Neural progenitor cell (in vitro differentiated cells): ENCODE measurements around the gene SLC16A5. TPM values are rescaled to one million over a fixed set of nuclear protein-coding genes. Genes with fewer than 3 reads are reported as not detected.

Source experiments
- DNase-seq: peaks from one replicate; pipeline ENCODE4 v3.0.0-alpha.2; 2016; ENCODE audit warnings: low spot score
- H2AFZ ChIP-seq: fragments of 200-600 bp; sonication (generic); replicated peaks from 2 replicates; pipeline ENCODE4 v1.6.1; 2016; ENCODE audit warnings: antibody characterized with exemption
- H3F3A ChIP-seq: fragments of 200-600 bp; sonication (generic); 2 replicates; pipeline ENCODE4 v1.6.1; 2016; ENCODE audit warnings: antibody characterized with exemption, low read depth
- H3K27ac ChIP-seq: fragments of 200-600 bp; sonication (generic); 2 replicates; pipeline ENCODE4 v1.5.1; 2016; ENCODE audit warnings: mild to moderate bottlenecking
- H3K27me3 ChIP-seq: fragments of 200-600 bp; sonication (generic); 2 replicates; pipeline ENCODE4 v1.6.1; 2016; ENCODE audit warnings: mild to moderate bottlenecking, moderate library complexity
- H3K36me3 ChIP-seq: fragments of 200-600 bp; sonication (generic); 2 replicates; pipeline ENCODE4 v1.5.1; 2016
- H3K4me1 ChIP-seq: fragments of 200-600 bp; sonication (generic); 2 replicates; pipeline ENCODE4 v1.6.1; 2016; ENCODE audit warnings: mixed run types
- H3K4me2 ChIP-seq: fragments of 200-600 bp; sonication (generic); 2 replicates; pipeline ENCODE4 v1.6.1; 2016
- H3K4me3 ChIP-seq: fragments of 200-600 bp; sonication (generic); 2 replicates; pipeline ENCODE4 v1.5.1; 2016
- H3K79me2 ChIP-seq: fragments of 200-600 bp; sonication (generic); 2 replicates; pipeline ENCODE4 v1.6.1; 2016; ENCODE audit warnings: low read depth
- H3K9ac ChIP-seq: fragments of 200-600 bp; sonication (generic); 2 replicates; pipeline ENCODE4 v1.6.1; 2016
- H3K9me3 ChIP-seq: fragments of 200-600 bp; sonication (generic); 2 replicates; pipeline ENCODE4 v1.5.1; 2016; ENCODE audit warnings: low read depth
- H4K20me1 ChIP-seq: fragments of 200-600 bp; sonication (generic); 2 replicates; pipeline ENCODE4 v1.6.1; 2016; ENCODE audit warnings: low read depth
- H3K27ac Mint-ChIP-seq: 3 replicates; pipeline ENCODE4 v1.8.0; 2021; ENCODE audit warnings: mixed read lengths
- H3K27me3 Mint-ChIP-seq: 2 replicates; pipeline ENCODE4 v1.8.0; 2022; ENCODE audit warnings: low read depth, mild to moderate bottlenecking, inconsistent platforms, moderate library complexity, mixed read lengths; ENCODE audit not compliant: insufficient read depth
- H3K36me3 Mint-ChIP-seq: 3 replicates; pipeline ENCODE4 v1.8.0; 2021; ENCODE audit warnings: mixed read lengths
- H3K4me1 Mint-ChIP-seq: 3 replicates; pipeline ENCODE4 v1.8.0; 2021; ENCODE audit warnings: mixed read lengths
- H3K4me3 Mint-ChIP-seq: 3 replicates; pipeline ENCODE4 v1.8.0; 2021; ENCODE audit warnings: mild to moderate bottlenecking, moderate library complexity, mixed read lengths
- H3K9me3 Mint-ChIP-seq: 3 replicates; pipeline ENCODE4 v1.8.0; 2020; ENCODE audit warnings: mixed read lengths
- EZH2 ChIP-seq: fragments of 200-600 bp; sonication (generic); IDR thresholded peaks from 2 replicates; pipeline ENCODE4 v1.6.1; 2017; ENCODE audit warnings: antibody characterized with exemption, mild to moderate bottlenecking, moderate library complexity
- EZH2phosphoT487 ChIP-seq: fragments of 200-600 bp; sonication (generic); IDR thresholded peaks from 2 replicates; pipeline ENCODE4 v1.6.1; 2017; ENCODE audit warnings: antibody characterized with exemption
- total RNA-seq: library from RNA; depleted of rRNA; stranded (reverse); fragments of >200 nt; gene quantifications from 2 replicates; pipeline ENCODE4 v1.2.3, GENCODE V29; 2015; ENCODE audit warnings: low replicate concordance
- TF ChIP-seq, protein P1 (sequence below): fragments of 200-600 bp; sonication (generic); IDR thresholded peaks from 2 replicates; pipeline ENCODE4 v1.5.1; 2017; ENCODE audit warnings: antibody characterized with exemption, mild to moderate bottlenecking

The SLC16A5 gene
- total RNA-seq, 1 donor from 2014 or later = 3.4 TPM

DNA sequence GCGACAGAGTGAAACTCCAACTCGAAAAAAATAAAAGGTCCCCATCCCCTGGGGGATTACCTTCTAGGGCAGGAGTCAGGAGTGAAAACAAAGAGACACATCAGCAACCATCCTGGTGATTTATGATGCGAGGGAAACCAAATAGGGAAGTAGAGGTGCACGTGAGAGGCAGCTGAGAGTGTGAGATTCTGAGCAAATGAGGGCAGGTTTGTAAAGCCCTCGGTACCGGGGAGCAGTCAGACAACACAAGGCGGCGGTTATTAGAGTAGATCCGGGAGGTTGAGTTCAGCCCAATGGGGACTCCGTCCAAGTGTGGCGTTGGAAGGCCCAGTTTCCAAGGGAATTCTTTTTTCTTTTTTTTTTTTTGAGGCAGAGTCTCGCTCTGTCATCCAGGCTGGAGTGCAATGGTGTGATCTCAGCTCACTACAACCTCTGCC lies 14.6 kb downstream of the SLC16A5 start:
- no peaks in the 10 kb centered on the region for H3K27me3 ChIP-seq
- no peaks in the 10 kb centered on the region for H3K9me3 Mint-ChIP-seq
- no peak overlapping the region for H3K9ac ChIP-seq
- peaks cover 4% of the 10 kb centered on the region for H3F3A ChIP-seq
- TF ChIP-seq, protein P1, sequence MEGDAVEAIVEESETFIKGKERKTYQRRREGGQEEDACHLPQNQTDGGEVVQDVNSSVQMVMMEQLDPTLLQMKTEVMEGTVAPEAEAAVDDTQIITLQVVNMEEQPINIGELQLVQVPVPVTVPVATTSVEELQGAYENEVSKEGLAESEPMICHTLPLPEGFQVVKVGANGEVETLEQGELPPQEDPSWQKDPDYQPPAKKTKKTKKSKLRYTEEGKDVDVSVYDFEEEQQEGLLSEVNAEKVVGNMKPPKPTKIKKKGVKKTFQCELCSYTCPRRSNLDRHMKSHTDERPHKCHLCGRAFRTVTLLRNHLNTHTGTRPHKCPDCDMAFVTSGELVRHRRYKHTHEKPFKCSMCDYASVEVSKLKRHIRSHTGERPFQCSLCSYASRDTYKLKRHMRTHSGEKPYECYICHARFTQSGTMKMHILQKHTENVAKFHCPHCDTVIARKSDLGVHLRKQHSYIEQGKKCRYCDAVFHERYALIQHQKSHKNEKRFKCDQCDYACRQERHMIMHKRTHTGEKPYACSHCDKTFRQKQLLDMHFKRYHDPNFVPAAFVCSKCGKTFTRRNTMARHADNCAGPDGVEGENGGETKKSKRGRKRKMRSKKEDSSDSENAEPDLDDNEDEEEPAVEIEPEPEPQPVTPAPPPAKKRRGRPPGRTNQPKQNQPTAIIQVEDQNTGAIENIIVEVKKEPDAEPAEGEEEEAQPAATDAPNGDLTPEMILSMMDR = no peak
- TF ChIP-seq EZH2phosphoT487 (no peak), EZH2 (no peak)
- DNase-seq = no peak
- no peak overlapping the region for H3K27ac Mint-ChIP-seq
- no peak overlapping the region for H3K4me3 Mint-ChIP-seq
- H3K9me3 ChIP-seq = no peaks in the 10 kb centered on the region
- no peaks in the 10 kb centered on the region for H3K79me2 ChIP-seq
- H3K36me3 ChIP-seq = no peaks in the 10 kb centered on the region
- no peak overlapping the region for H2AFZ ChIP-seq
- H4K20me1 ChIP-seq = no peaks in the 10 kb centered on the region
- H3K27me3 Mint-ChIP-seq = peaks cover 6% of the 10 kb centered on the region
- H3K4me2 ChIP-seq = no peak overlapping the region
- H3K4me1 ChIP-seq = no peaks in the 10 kb centered on the region
- no peak overlapping the region for H3K4me3 ChIP-seq
- H3K4me1 Mint-ChIP-seq = peaks cover 5% of the 10 kb centered on the region
- H3K27ac ChIP-seq = no peak overlapping the region
- H3K36me3 Mint-ChIP-seq = no peaks in the 10 kb centered on the region

DNA sequence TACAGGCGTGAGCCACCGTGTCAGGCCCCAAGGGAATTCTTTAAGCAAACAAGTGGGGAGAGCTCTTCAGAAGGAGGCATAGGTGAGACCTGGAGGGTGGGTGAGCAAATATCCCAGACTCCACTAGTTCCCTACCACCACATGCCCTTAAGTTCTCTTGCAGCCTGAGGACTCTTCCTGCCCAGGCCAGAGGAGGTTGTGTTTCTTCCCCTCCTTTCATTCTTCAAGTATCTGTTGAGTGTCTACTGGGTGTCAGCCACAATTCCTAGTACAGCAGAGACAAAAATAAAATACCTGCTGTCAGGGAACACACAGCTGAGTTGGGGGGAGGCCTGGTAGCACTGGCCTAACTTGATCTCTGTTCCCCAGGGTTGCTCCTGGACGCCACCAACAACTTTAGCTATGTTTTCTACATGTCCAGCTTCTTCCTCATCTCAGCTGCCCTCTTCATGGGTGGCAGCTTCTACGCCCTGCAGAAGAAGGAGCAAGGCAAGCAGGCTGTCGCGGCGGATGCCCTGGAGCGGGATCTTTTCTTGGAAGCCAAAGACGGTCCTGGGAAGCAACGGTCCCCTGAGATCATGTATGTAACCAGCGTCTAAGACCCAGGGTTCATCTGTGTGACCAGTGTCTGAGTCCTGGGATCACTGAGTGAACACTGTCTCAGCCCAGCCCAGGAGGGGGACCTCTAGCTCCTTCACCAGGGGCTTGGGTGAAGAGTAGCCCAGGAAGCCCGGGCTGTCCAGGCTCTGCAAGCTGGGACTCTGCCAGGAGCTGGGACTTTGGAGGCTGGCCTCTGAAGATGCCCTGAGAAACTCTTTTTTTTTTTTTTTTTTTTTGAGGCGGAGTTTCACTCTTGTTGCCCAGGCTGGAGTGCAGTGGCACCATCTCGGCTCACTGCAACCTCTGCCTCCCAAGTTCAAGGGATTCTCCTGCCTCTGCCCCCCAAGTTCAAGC lies 16.1 kb downstream of the SLC16A5 start:
- H3K27me3 Mint-ChIP-seq = peaks cover 6% of the 10 kb centered on the region
- no peak overlapping the region for H3K27ac Mint-ChIP-seq

DNA sequence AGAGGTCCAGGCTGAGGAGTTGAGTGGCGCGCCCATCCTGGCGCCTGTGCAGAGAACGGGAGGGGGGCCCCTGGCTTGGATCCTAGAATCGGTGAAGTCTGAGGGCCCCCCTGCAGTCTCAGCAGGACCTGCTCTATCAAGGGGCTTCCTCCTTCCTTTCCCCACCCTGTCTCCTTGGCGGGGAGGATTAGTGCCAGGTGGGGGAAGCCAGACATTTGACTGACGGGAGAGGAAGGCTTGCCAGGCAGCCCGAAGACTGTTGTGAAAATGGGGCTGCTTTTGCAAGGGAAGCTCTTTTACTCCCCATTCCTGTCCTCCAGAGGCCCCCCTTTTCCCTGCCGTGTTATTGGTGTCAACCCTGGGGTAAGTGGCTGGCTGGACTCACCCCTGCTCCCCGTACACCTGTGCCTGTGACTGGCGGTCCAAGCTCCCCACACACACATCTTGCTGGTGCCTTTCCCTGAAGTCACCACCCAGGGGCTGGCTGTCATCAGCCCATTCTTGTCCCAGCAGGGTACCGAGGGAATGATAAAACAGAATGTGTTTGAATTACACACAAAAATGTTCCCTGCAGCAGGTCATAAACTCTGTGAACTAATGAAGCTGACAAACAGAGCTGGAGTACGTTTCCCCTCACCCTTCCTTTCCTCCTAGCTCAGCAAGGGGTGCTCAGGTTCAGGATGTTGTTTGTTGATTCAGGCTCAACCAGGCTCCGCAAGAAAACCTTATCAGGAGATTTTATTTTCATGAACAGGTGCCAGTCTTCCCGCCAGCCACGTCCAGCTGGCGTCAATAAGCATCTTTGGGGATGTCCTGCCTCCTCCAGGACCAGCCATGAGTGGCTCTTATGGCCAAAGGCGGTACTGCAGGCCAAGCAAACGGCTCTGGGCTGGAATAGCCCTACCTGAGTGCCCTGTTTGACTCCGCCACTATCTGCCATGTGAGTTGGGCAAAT lies 17.6 kb downstream of the SLC16A5 start:
- TF ChIP-seq, protein P1 = peak; percentile 63
- TF ChIP-seq EZH2phosphoT487 = no peak
- TF ChIP-seq EZH2 = no peak
- Histone ChIP-seq H4K20me1 (no peaks in the 10 kb centered on the region), H3K27ac (no peak overlapping the region), H3K36me3 (no peaks in the 10 kb centered on the region), H3K4me3 (no peak overlapping the region), H3K9ac (no peak overlapping the region), H3F3A (peaks cover 20% of the 10 kb centered on the region), H3K27me3 (peaks cover 9% of the 10 kb centered on the region), H3K4me2 (no peak overlapping the region), H3K4me1 (no peaks in the 10 kb centered on the region), H3K9me3 (no peaks in the 10 kb centered on the region), H3K79me2 (peaks cover 1% of the 10 kb centered on the region), H2AFZ (no peak overlapping the region)
- Mint-ChIP-seq H3K9me3 (no peaks in the 10 kb centered on the region), H3K27me3 (peaks cover 5% of the 10 kb centered on the region), H3K4me1 (peaks cover 11% of the 10 kb centered on the region), H3K27ac (no peak overlapping the region), H3K36me3 (no peaks in the 10 kb centered on the region), H3K4me3 (no peak overlapping the region)
- DNase-seq = peak; percentile 72

More for the DNA sequence above, 16.1 kb downstream of the SLC16A5 start:
- H4K20me1 ChIP-seq = no peaks in the 10 kb centered on the region
- no peaks in the 10 kb centered on the region for H3K9me3 Mint-ChIP-seq
- H3K4me2 ChIP-seq = no peak overlapping the region
- no peak for TF ChIP-seq EZH2
- TF ChIP-seq, protein P1 = no peak
- no peak for TF ChIP-seq EZH2phosphoT487
- peaks cover 6% of the 10 kb centered on the region for H3K27me3 ChIP-seq
- H3K36me3 Mint-ChIP-seq = no peaks in the 10 kb centered on the region
- peaks cover 8% of the 10 kb centered on the region for H3K4me1 Mint-ChIP-seq
- H3K79me2 ChIP-seq = no peaks in the 10 kb centered on the region
- no peak overlapping the region for H3K4me3 ChIP-seq
- no peak overlapping the region for H3K4me3 Mint-ChIP-seq
- no peak overlapping the region for H2AFZ ChIP-seq
- no peaks in the 10 kb centered on the region for H3K9me3 ChIP-seq
- no peak overlapping the region for H3K27ac ChIP-seq
- no peaks in the 10 kb centered on the region for H3K36me3 ChIP-seq
- H3F3A ChIP-seq = peaks cover 13% of the 10 kb centered on the region
- H3K9ac ChIP-seq = no peak overlapping the region
- DNase-seq = no peak
- no peaks in the 10 kb centered on the region for H3K4me1 ChIP-seq
